ENCODE results near the gene AKAP10. TPM values are rescaled to one million over a fixed set of nuclear protein-coding genes. Genes with fewer than 3 reads are reported as not detected.

AKAP10 gene
- total and polyA plus RNA-seq, 12 donors, result 3.7 to 17.0 (median 13.8) TPM

- H3K27ac ChIP-seq, result no peak overlapping the region
- TF ChIP-seq CTCF (IDR thresholded peaks at IDR 0.05), result no peak
- ATAC-seq (no peak), DNase-seq (no peak)
- H3K27me3 ChIP-seq, result no peaks in the 10 kb centered on the region
- no peak overlapping the region for H3K4me3 ChIP-seq
- H3K9me3 ChIP-seq, result no peaks in the 10 kb centered on the region
- H3K36me3 ChIP-seq, result peaks cover 0 to 100% (median 63%) of the 10 kb centered on the region in 9 donors
- H3K4me1 ChIP-seq, result peaks cover 0 to 22% (median 0%) of the 10 kb centered on the region in 9 donors
- intact Hi-C loops (cut with DNase I), result no loop called here
Measured at GRCh38 chr17:19904412-19904811, 73.2 kb downstream of the AKAP10 start.

DNA sequence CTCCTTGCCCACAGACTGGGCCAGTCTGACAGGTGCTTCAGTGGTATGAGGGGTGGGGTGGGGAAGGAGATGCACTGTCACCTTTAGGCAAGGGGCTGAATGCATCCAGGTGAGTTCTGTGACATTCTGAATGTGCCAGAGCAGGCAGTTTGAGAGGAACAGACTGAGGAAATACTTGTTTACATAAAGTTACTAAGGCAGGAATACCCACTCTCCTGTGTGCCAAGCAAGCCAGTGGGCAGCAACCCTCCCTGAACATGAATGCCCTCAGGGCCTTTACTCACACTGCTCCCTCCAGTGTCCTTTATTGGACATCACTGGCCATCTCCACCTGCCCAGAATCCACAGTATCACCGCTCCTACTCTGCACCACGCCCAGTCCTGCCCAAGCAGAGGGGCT lies 76.8 kb downstream of the AKAP10 start:
- H3K9me3 ChIP-seq, result no peaks in the 10 kb centered on the region
- H3K36me3 ChIP-seq, result peaks cover 0 to 67% (median 29%) of the 10 kb centered on the region in 9 donors
- 98 to 100% methylated on average over 2 of the region's 2 CpGs for WGBS, 2 donors
- H3K27me3 ChIP-seq, result no peaks in the 10 kb centered on the region
- no peak overlapping the region for H3K27ac ChIP-seq
- no peak overlapping the region for H3K4me3 ChIP-seq
- no peak for TF ChIP-seq CTCF (IDR thresholded peaks at IDR 0.05)
- peaks cover 0 to 16% (median 0%) of the 10 kb centered on the region in 9 donors for H3K4me1 ChIP-seq
- intact Hi-C loops (cut with DNase I), result no loop called here
- ATAC-seq, result no peak
- DNase-seq, result no peak

- H3K4me3 ChIP-seq, result no peak overlapping the region
- TF ChIP-seq CTCF (IDR thresholded peaks at IDR 0.05), result no peak
- DNase-seq (no peak), ATAC-seq (peak in 1 of 8 donors; percentile 21)
- intact Hi-C loops (cut with DNase I), result no loop called here
- H3K4me1 ChIP-seq, result peaks cover 0 to 9% (median 0%) of the 10 kb centered on the region in 9 donors
- WGBS, 2 donors, result 71 to 82% methylated on average over 2 of the region's 2 CpGs
- H3K36me3 ChIP-seq, result peaks cover 0 to 38% (median 6%) of the 10 kb centered on the region in 9 donors
- H3K27ac ChIP-seq, result no peak overlapping the region
- H3K9me3 ChIP-seq, result no peaks in the 10 kb centered on the region
- H3K27me3 ChIP-seq, result no peaks in the 10 kb centered on the region
Measured at GRCh38 chr17:19897903-19898302, 79.7 kb downstream of the AKAP10 start.

DNA sequence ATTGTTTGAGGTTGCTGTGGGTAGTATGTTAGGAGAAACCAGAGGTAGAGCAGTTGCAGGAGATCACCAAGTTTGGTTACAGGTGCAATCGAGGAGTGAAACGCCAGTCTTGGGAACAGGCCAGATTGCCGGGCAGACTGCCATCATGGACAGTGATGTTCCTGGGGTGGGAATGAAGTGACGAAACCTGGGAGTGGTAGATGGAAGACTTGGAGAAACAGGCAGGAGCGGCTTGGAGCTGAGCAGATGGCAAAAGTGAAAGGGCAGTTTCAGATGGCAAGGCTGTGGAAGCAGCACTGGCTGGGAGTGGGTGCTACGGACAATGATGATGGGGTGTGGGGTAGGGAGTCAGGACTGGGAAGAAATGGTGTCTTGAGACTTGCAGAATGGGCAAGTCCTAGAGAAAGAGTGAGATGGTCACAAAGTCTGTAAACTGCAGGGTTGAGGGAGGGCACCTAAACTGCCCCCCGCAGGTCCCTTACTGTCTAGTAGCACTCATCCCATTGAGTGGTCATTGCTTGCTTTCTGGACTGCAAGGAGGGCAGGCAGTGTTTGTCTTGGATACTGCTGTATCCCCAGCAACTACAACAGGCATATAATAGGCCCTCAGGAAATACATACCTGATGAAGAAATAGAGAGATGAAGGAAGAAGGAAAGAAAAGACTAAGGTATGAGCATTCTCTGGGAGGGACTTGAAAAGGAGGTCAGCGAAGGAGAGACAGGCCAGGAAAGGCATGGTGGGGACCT lies 80.4 kb downstream of the AKAP10 start:
- no peak for TF ChIP-seq CTCF (IDR thresholded peaks at IDR 0.05)
- DNase-seq (peak; percentile 48 to 49), ATAC-seq (peak in 6 of 8 donors; percentile 38 to 77 (median 64))
- Histone ChIP-seq H3K4me3 (no peak overlapping the region), H3K27me3 (no peaks in the 10 kb centered on the region), H3K36me3 (peaks cover 0 to 31% (median 0%) of the 10 kb centered on the region in 9 donors), H3K27ac (no peak overlapping the region), H3K4me1 (peaks cover 0 to 9% (median 0%) of the 10 kb centered on the region in 9 donors), H3K9me3 (no peaks in the 10 kb centered on the region)
- intact Hi-C loops (cut with DNase I), result no loop called here
- 49 to 53% methylated on average over 8 of the region's 8 CpGs for WGBS, 2 donors
